LHCN-M2 (cell line): ENCODE data around the gene UGT1A4. TPM values are rescaled to one million over a fixed set of nuclear protein-coding genes. Genes with fewer than 3 reads are reported as not detected.

ENCODE experiments used
- DNase-seq: peaks from one replicate; pipeline ENCODE4 v3.0.0-alpha.2; 2012; ENCODE audit warnings: low read depth
- total RNA-seq: library from RNA; depleted of rRNA; stranded (reverse); fragments of >200 nt; gene quantifications from 2 replicates; pipeline ENCODE4 v1.2.3, GENCODE V29; 2014

UGT1A4 gene
- total RNA-seq, 1 experiment from 2014 or later, result not detected

DNA sequence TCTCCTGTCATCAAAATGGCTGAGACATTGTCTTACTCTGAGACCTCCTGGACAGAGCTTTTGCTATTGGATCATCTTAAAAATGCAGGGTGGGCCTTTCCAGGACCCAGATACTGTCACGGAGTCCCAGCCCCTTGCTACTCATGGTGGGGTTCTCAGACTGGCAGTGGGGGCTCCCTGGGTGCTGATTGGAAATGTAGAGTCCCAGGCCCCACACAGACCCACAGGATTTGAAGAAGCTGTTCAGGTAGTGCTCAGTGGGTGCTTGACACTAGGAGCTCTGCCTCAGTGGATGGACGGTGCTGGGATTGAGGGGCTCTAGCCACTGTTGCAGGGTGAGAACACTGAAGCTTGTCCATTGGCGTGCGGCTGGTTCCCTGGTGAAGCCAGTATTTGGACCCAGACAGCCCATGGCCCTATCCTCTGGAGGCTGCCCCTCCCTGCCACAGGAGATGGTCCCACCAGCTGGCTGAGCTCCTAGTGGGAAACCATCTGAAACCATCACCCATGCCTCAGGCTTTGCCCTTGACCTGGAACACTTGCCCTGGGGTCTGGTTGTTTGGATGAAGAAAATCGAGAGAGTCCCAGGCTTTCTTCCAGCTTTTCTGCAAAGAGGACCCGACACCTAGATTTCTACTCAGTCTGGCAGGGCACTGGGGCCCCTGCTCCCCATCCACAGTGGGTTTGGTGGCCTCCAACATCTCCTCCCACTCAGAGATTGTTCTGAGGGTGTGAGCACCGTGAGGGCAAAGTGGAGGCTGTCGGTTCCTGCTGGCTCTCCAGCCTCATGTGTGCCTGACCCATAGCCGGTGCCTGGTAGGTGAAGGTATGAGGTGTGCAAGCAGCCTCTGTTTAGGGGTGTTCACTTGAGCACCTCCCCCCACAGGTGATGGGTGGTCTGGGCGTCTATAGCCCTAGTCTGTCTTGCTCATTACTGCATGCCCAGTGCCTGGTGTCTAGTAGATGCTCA lies 89.7 kb downstream of the UGT1A4 start:
- DNase-seq, result no peak

DNA sequence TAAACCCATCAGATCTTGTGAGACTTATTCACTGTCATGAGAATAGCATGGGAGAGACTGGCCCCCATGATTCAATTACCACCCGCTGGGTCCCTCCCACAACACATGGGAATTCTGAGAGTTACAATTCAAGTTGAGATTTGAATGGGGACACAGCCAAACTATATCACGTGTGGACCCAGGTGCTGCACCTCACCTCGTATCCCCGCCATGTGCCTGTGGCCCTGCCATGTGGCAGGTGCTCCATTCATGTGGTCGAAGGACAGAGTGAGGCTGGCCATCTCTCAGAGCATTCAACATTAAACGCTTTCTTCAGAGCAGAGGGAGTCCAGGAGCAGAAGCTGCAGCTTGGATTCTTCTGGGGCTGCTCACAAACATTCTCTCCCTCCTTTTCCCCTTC lies 91.8 kb downstream of the UGT1A4 start:
- DNase-seq, result no peak

DNA sequence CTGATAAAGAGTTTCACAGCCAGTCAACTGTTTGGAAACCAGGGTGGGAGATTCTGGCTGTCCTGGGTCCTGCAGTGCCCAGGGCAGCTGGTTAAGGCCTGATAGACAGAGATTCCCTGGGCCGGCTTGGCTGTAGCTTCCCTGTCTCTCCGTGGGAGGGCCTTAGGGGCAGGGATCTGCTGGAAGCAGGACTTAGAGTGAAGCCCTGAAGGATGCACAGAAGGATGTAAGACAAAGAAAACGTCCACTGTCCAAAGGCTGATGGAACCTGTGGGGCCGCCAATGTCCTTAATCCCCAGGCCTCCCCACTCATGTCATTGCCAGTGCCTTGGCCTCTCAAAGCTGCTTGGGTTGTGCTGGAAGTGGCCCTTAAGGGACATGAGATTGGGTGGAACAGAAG lies 92.6 kb downstream of the UGT1A4 start:
- no peak for DNase-seq

GRCh38 chr2:233811732-233812131 lies 93.2 kb downstream of the UGT1A4 start:
- DNase-seq, result no peak

GRCh38 chr2:233813236-233814055 lies 94.9 kb downstream of the UGT1A4 start:
- DNase-seq, result no peak

GRCh38 chr2:233814056-233814835 lies 95.7 kb downstream of the UGT1A4 start:
- no peak for DNase-seq

DNA sequence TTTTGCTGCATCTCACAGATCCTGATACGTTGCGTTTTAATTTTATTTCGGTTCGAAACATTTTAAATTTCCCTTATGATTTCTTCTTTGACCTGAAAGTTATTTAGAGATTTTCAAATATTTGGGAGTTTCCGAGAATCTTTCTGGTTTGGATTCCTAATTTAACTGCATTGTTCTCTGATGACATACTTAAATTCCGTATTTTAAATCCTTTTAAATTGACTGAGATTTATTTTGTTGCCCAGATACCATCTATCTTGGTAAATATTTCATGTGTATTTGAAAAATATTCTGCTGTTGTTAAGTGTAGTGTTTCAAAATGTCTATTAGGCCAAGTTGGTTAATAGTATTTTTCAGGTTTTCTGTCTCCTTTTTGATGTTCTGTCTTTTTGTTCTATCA lies 97.3 kb downstream of the UGT1A4 start:
- no peak for DNase-seq

DNA sequence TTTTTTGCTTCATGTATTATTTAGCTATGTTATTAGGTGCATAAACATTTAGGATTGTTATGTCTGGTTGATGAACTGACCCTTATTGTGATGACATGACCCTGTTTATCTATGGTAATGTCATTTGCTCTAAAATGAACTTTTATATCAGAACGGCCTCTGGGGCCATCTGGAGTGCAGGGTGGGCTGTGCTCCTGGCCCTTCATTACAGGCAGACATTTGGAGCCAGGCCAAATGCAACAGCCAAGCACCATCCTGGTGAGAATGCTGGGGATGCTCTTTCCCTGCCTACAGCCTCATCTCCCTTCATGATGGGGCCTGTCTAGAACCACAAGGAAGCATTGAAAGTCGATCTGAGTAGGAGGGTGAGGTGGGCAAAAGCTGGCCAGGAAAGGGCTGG lies 97.8 kb downstream of the UGT1A4 start:
- no peak for DNase-seq

DNA sequence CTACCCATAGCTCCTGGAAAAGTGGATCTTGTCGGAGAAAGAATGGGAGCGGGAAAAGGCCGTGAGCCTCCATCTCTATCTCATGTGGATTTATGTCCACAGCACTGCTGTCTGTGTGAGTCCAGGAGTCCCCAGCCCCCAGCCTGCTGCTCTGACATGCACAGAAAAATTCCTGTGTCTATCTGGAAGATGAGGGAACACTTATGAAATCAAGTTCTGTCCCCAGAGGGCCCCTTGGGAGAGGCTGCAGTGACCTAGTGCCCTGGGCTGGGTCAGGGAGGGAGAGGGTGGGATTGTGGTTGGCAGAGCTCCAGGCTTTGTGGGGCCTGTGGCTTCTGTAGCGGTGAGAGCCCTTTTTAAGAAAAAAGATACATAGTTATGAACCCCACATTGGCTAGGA lies 98.2 kb downstream of the UGT1A4 start:
- DNase-seq, result no peak

- no peak for DNase-seq
Measured at GRCh38 chr2:233817361-233817911, 98.9 kb downstream of the UGT1A4 start.

- DNase-seq, result no peak
Measured at GRCh38 chr2:233817995-233818638, 99.6 kb downstream of the UGT1A4 start.

DNA sequence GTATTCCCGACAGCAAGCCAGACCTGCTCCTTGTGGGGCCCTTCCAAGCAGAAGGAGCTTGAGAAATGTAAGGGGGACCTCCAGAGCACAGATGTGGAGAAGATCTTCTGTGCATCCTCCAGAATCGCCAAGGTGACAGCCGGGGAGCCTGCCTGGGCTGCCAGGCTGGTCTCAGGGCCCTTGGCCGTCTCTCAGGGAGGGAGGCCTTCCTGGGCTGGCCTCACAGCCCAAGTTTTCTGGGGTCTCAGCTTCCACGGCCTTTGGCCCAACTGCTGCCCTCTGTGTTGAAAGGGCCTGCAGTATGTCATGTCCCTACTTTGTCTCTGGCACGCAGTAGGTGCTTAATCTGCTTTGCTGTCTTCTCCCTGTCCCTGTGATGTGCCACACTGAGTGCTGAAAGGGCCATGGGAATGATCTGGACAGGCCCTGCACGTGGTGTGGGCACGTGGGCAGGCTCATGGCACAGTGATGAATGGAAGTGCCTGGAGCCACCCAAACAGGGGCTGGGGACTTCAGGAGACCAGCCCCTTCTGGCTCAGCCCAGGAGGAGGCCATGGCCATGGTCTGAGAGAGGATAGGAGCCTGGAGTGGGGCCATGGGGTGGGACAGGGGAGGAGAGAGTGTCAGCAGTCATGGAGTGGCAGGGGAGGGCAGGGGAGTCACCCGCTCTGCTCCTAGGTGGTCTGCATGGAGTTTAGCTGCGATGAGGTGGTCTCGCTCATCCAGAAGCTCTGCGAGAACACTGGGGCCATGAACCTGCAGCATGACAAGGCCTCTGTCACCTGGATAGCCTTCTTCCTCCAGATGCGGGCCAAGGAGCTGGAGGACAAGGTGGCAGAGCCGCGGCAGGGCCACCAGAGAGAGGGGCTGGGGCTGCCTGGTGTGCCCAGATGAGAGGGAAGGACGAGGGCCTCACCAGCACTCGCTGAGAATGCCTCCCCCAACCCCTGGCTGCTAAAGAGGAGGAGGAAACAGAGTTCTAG lies 100.4 kb downstream of the UGT1A4 start:
- DNase-seq, result no peak

GRCh38 chr2:233819884-233820773 lies 101.6 kb downstream of the UGT1A4 start:
- no peak for DNase-seq

- no peak for DNase-seq
Measured at GRCh38 chr2:233820774-233821105, 102.2 kb downstream of the UGT1A4 start.

DNA sequence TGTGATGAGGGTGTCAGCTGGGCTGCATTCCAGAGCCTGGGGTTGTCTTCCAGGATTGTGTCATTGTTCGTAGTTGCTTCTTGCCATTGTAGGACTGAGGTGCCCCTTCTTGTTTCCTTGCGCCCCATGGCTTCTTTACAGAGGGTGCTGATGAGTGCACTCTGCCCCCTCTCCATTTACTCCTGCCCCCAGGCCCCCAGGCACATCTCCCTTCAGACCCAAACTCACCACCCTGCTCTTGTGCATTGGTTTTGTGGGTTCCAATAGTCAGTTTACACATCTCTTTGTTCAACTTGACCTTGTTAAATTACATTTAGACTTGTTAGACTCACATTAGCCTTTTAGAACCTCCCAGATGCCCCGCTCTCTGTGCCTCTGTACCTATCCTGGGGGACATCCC lies 102.7 kb downstream of the UGT1A4 start:
- no peak for DNase-seq

GRCh38 chr2:233821709-233822100 lies 103.2 kb downstream of the UGT1A4 start:
- DNase-seq, result no peak

- no peak for DNase-seq
Measured at GRCh38 chr2:233822101-233822771, 103.7 kb downstream of the UGT1A4 start.
